Breast epithelium (tissue), 4 donors: ENCODE data around the gene SAYSD1. TPM values are rescaled to one million over a fixed set of nuclear protein-coding genes. Genes with fewer than 3 reads are reported as not detected.

Source experiments
- DNase-seq, 2 donors: peaks; one replicate each; pipeline ENCODE4 v3.0.0-alpha.2; 2019; ENCODE audit warnings: low spot score in 2 of 2
- H3K27ac ChIP-seq, 2 donors: fragments of 200-600 bp; sonication (generic) in 1 of 2; one replicate each; pipeline ENCODE4 v1.5.1; 2016 to 2019; ENCODE audit warnings: mild to moderate bottlenecking in 1 of 2
- H3K27me3 ChIP-seq, 2 donors: fragments of 200-600 bp; sonication (generic) in 1 of 2; one replicate each; pipeline versions ENCODE4 v1.5.1 to v1.6.0; 2017 to 2019; ENCODE audit warnings: control low read depth in 1 of 2, mild to moderate bottlenecking in 1 of 2
- H3K36me3 ChIP-seq: fragments of 200-600 bp; one replicate; pipeline ENCODE4 v1.5.1; 2019
- H3K4me1 ChIP-seq, 2 donors: fragments of 200-600 bp; sonication (generic); one replicate each; pipeline ENCODE4 v1.5.1; 2016 to 2019; ENCODE audit warnings: control low read depth in 1 of 2
- H3K4me3 ChIP-seq, 3 donors: fragments of 200-600 bp; sonication (generic); 1 replicate in 2 of 3; 2 replicates in 1 of 3; pipeline ENCODE4 v1.5.1; 2016 to 2019; ENCODE audit warnings: mild to moderate bottlenecking in 3 of 3, moderate library complexity in 2 of 3
- H3K9me3 ChIP-seq, 2 donors: fragments of 200-600 bp; sonication (generic) in 1 of 2; one replicate each; pipeline ENCODE4 v1.5.1; 2016 to 2019; ENCODE audit warnings: control low read depth in 1 of 2
- CTCF ChIP-seq, 3 donors: fragments of 450-650 bp; IDR thresholded peaks; one replicate each; pipeline ENCODE4 v1.5.1; 2016 to 2017; ENCODE audit warnings: antibody characterized with exemption in 3 of 3, mild to moderate bottlenecking in 3 of 3, moderate library complexity in 3 of 3
- POLR2A ChIP-seq: fragments of 450-650 bp; IDR thresholded peaks from one replicate; pipeline ENCODE4 v1.6.1; 2016; ENCODE audit warnings: antibody characterized with exemption, mild to moderate bottlenecking, moderate library complexity
- POLR2AphosphoS5 ChIP-seq, 3 donors: sonication (generic); formaldehyde crosslinking; IDR thresholded peaks; one replicate each; pipeline ENCODE4 v1.6.1; 2017; ENCODE audit warnings: antibody characterized with exemption in 3 of 3
- intact Hi-C: fragments of 100-400 bp; cut with DNase I; formaldehyde crosslinking; loops from one replicate; pipeline ENCODE4 v1.15.1; 2023; ENCODE audit warnings: low total_unique reads
- total RNA-seq, 3 donors: library from RNA; depleted of rRNA; stranded (reverse); fragments of >200 nt; gene quantifications; one replicate each; pipeline ENCODE4 v1.1.0, GENCODE V29; 2016

The SAYSD1 gene
- total RNA-seq, 3 donors from 2014 or later = 21.3 to 35.3 (median 21.8) TPM

GRCh38 chr6:39059496-39060310, 55.3 kb downstream of the SAYSD1 start:
- intact Hi-C loops = no loop called here
- no peaks in the 10 kb centered on the region for H3K36me3 ChIP-seq
- no peaks in the 10 kb centered on the region for H3K4me1 ChIP-seq
- DNase-seq = no peak
- H3K27me3 ChIP-seq = peaks cover 0 to 4% of the 10 kb centered on the region in 2 donors
- TF ChIP-seq POLR2A (no peak), CTCF (IDR thresholded peaks at IDR 0.05) (no peak), POLR2AphosphoS5 (IDR thresholded peaks at IDR 0.05) (no peak)
- H3K9me3 ChIP-seq = no peaks in the 10 kb centered on the region
- H3K27ac ChIP-seq = no peak overlapping the region
- H3K4me3 ChIP-seq = no peak overlapping the region

- no peak overlapping the region for H3K27ac ChIP-seq
- H3K27me3 ChIP-seq = peaks cover 0 to 4% of the 10 kb centered on the region in 2 donors
- H3K4me1 ChIP-seq = no peaks in the 10 kb centered on the region
- H3K4me3 ChIP-seq = no peak overlapping the region
- TF ChIP-seq POLR2AphosphoS5 (IDR thresholded peaks at IDR 0.05) (no peak), CTCF (IDR thresholded peaks at IDR 0.05) (no peak), POLR2A (no peak)
- no peak for DNase-seq
- no peaks in the 10 kb centered on the region for H3K9me3 ChIP-seq
- no peaks in the 10 kb centered on the region for H3K36me3 ChIP-seq
- intact Hi-C loops = no loop called here
These were observed 56.4 kb downstream of the SAYSD1 start for GRCh38 chr6:39058471-39059147.

DNA sequence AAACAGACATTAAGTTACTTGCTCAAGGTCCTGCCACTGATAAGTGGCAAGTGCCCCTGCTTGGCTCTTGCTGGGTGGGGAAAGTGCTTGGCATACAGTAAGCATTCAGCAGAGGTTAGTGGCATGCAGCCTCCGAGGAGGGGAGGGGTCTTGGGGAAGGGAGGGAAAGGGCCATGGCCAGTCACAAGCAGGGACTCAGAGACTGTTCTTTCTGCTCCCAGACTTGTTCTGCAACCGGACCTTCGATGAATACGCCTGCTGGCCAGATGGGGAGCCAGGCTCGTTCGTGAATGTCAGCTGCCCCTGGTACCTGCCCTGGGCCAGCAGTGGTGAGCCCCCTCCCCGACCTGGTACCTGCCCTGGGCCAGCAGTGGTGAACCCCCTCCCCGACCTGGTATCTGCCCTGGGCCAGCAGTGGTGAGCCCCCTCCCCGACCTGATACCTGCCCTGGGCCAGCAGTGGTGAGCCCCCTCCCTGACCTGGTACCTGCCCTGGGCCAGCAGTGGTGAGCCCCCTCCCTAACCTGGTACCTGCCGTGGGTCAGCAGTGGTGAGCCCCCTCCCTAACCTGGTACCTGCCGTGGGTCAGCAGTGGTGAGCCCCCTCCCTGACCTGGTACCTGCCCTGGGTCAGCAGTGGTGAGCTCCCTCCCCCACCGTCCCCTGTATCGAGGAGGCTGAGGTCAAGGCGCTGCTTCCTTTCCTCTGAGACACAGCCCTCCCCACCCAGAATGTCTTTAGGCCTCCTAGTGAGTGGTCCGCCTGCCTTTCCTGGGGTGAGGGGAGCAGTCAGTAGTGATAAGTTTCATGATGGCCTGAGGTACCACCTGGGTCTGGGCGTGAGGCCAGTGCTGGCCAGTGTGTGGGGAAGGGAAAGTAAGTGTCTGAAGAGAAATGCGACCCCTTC, 57.5 kb downstream of the SAYSD1 start:
- DNase-seq = no peak
- TF ChIP-seq POLR2AphosphoS5 (IDR thresholded peaks at IDR 0.05) (no peak), POLR2A (no peak), CTCF (IDR thresholded peaks at IDR 0.05) (no peak)
- H3K27me3 ChIP-seq = peaks cover 0 to 4% of the 10 kb centered on the region in 2 donors
- H3K4me1 ChIP-seq = no peaks in the 10 kb centered on the region
- H3K4me3 ChIP-seq = no peak overlapping the region
- H3K27ac ChIP-seq = no peak overlapping the region
- intact Hi-C loops = no loop called here
- H3K9me3 ChIP-seq = no peaks in the 10 kb centered on the region
- no peaks in the 10 kb centered on the region for H3K36me3 ChIP-seq

DNA sequence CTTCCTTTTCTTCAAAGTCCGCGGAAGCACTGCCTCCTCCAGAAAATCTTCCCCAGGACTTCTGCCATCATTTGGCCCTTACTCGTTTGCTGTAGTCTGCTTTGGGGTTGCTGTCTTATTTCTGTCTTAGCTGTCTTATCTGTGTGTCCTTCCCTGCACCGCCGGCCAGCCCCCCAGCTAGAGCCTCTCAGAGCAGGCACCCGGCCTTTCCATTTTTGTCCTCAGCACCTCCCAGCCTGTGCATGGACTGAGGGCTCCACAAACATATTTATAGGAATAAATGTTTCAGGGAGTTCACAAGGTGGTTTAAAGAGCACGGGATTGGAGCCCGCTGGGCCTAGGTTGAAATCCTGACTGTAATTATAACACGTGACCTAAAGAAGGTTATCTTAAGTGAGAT, 58.3 kb downstream of the SAYSD1 start:
- H3K27me3 ChIP-seq = peaks cover 0 to 4% of the 10 kb centered on the region in 2 donors
- no peaks in the 10 kb centered on the region for H3K36me3 ChIP-seq
- H3K4me1 ChIP-seq = no peaks in the 10 kb centered on the region
- DNase-seq = no peak
- no peak for TF ChIP-seq POLR2A
- TF ChIP-seq POLR2AphosphoS5 (IDR thresholded peaks at IDR 0.05) = no peak
- H3K4me3 ChIP-seq = no peak overlapping the region
- H3K27ac ChIP-seq = no peak overlapping the region
- H3K9me3 ChIP-seq = no peaks in the 10 kb centered on the region
- intact Hi-C loops = no loop called here

DNA sequence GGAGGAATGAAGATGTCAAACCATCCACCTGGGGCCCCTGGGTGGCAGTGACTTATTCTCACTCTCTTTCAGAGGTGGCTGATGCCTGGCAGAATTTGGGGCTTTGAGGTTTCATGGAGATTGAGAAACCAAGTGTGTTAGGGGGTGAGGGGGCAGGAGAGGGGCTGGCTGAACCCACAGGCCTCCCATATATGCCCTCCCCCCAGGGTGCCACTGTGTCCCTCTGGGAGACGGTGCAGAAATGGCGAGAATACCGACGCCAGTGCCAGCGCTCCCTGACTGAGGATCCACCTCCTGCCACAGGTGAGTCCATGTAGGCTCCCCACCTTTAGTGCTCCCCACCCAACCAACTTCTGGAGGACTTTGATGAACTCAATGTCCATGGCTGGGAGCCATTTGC, 58.8 kb downstream of the SAYSD1 start:
- Histone ChIP-seq H3K36me3 (no peaks in the 10 kb centered on the region), H3K9me3 (no peaks in the 10 kb centered on the region), H3K4me3 (no peak overlapping the region), H3K27me3 (peaks cover 0 to under 1% of the 10 kb centered on the region in 2 donors), H3K4me1 (no peaks in the 10 kb centered on the region), H3K27ac (no peak overlapping the region)
- intact Hi-C loops = no loop called here
- no peak for TF ChIP-seq CTCF (IDR thresholded peaks at IDR 0.05)
- no peak for TF ChIP-seq POLR2AphosphoS5 (IDR thresholded peaks at IDR 0.05)
- TF ChIP-seq POLR2A = no peak
- no peak for DNase-seq
